IPS-20b (cell line): ENCODE results near the gene PRR5L.

Experiments used
- H3K27ac ChIP-seq: one replicate; pipeline ENCODE4 v1.5.1; 2013; ENCODE audit warnings: low read length
- H3K27me3 ChIP-seq: 2 replicates; pipeline ENCODE4 v1.6.1; 2013; ENCODE audit warnings: mild to moderate bottlenecking, low read length, inconsistent platforms; ENCODE audit not compliant: insufficient read depth
- H3K36me3 ChIP-seq: 2 replicates; pipeline ENCODE4 v1.6.1; 2013; ENCODE audit warnings: low read depth, mild to moderate bottlenecking, inconsistent platforms, low read length, moderate library complexity; ENCODE audit not compliant: insufficient read depth
- H3K4me1 ChIP-seq: 2 replicates; pipeline ENCODE4 v1.6.1; 2013; ENCODE audit warnings: mild to moderate bottlenecking, control low read depth, inconsistent platforms, low read length, moderate library complexity; ENCODE audit not compliant: insufficient read depth
- H3K4me3 ChIP-seq: 2 replicates; pipeline ENCODE4 v1.5.1; 2013; ENCODE audit warnings: mild to moderate bottlenecking, low read length, inconsistent platforms
- H3K9ac ChIP-seq: 2 replicates; pipeline ENCODE4 v1.6.1; 2013; ENCODE audit warnings: low read depth, mild to moderate bottlenecking, inconsistent platforms, low read length, moderate library complexity
- H3K9me3 ChIP-seq: 2 replicates; pipeline ENCODE4 v1.6.1; 2013; ENCODE audit warnings: mild to moderate bottlenecking, low read depth, low read length, inconsistent platforms; ENCODE audit not compliant: insufficient read depth

Gene PRR5L

GRCh38 chr11:36388071-36388470, 92.0 kb downstream of the PRR5L start:
- Histone ChIP-seq H3K27me3 (no peaks in the 10 kb centered on the region), H3K9me3 (no peaks in the 10 kb centered on the region), H3K4me1 (no peaks in the 10 kb centered on the region), H3K4me3 (no peak overlapping the region), H3K27ac (no peak overlapping the region), H3K9ac (no peak overlapping the region), H3K36me3 (no peaks in the 10 kb centered on the region)

GRCh38 chr11:36388951-36389350, 92.9 kb downstream of the PRR5L start:
- Histone ChIP-seq H3K4me1 (no peaks in the 10 kb centered on the region), H3K9me3 (no peaks in the 10 kb centered on the region), H3K4me3 (no peak overlapping the region), H3K27me3 (no peaks in the 10 kb centered on the region), H3K27ac (no peak overlapping the region), H3K9ac (no peak overlapping the region), H3K36me3 (no peaks in the 10 kb centered on the region)

- Histone ChIP-seq H3K9ac (no peak overlapping the region), H3K36me3 (no peaks in the 10 kb centered on the region), H3K4me3 (no peak overlapping the region), H3K9me3 (no peaks in the 10 kb centered on the region), H3K4me1 (no peaks in the 10 kb centered on the region), H3K27me3 (no peaks in the 10 kb centered on the region), H3K27ac (no peak overlapping the region)
These were observed 93.7 kb downstream of the PRR5L start for GRCh38 chr11:36389811-36390210.

- no peaks in the 10 kb centered on the region for H3K36me3 ChIP-seq
- H3K9me3 ChIP-seq: no peaks in the 10 kb centered on the region
- no peaks in the 10 kb centered on the region for H3K4me1 ChIP-seq
- no peak overlapping the region for H3K9ac ChIP-seq
- no peak overlapping the region for H3K27ac ChIP-seq
- no peaks in the 10 kb centered on the region for H3K27me3 ChIP-seq
- H3K4me3 ChIP-seq: no peak overlapping the region
These were observed 94.9 kb downstream of the PRR5L start for GRCh38 chr11:36390963-36391471.

- Histone ChIP-seq H3K27me3 (no peaks in the 10 kb centered on the region), H3K9me3 (no peaks in the 10 kb centered on the region)
These were observed 96.1 kb downstream of the PRR5L start for GRCh38 chr11:36392196-36392595.

GRCh38 chr11:36394056-36394455, 98.0 kb downstream of the PRR5L start:
- no peaks in the 10 kb centered on the region for H3K9me3 ChIP-seq
- no peak overlapping the region for H3K4me3 ChIP-seq
- no peaks in the 10 kb centered on the region; the same call in 1 of the 2 replicates for H3K36me3 ChIP-seq
- H3K9ac ChIP-seq: no peak overlapping the region
- H3K4me1 ChIP-seq: no peaks in the 10 kb centered on the region
- no peaks in the 10 kb centered on the region for H3K27me3 ChIP-seq
- no peak overlapping the region for H3K27ac ChIP-seq

More at GRCh38 chr11:36392196-36392595, 96.1 kb downstream of the PRR5L start:
- H3K36me3 ChIP-seq: no peaks in the 10 kb centered on the region; the same call in 1 of the 2 replicates
- no peak overlapping the region for H3K9ac ChIP-seq
- no peak overlapping the region for H3K4me3 ChIP-seq
- no peaks in the 10 kb centered on the region for H3K4me1 ChIP-seq
- H3K27ac ChIP-seq: no peak overlapping the region

- H3K36me3 ChIP-seq: no peaks in the 10 kb centered on the region; the same call in 1 of the 2 replicates
- H3K27ac ChIP-seq: no peak overlapping the region
- H3K4me3 ChIP-seq: no peak overlapping the region
- no peaks in the 10 kb centered on the region for H3K27me3 ChIP-seq
- H3K9ac ChIP-seq: no peak overlapping the region
- H3K9me3 ChIP-seq: no peaks in the 10 kb centered on the region
- no peaks in the 10 kb centered on the region for H3K4me1 ChIP-seq
These were observed 98.8 kb downstream of the PRR5L start for GRCh38 chr11:36394926-36395325.

GRCh38 chr11:36395978-36396736, 100.1 kb downstream of the PRR5L start:
- H3K36me3 ChIP-seq: no peaks in the 10 kb centered on the region; the same call in 1 of the 2 replicates
- no peaks in the 10 kb centered on the region for H3K27me3 ChIP-seq
- H3K9me3 ChIP-seq: no peaks in the 10 kb centered on the region
- H3K4me3 ChIP-seq: no peak overlapping the region
- H3K27ac ChIP-seq: no peak overlapping the region
- H3K9ac ChIP-seq: no peak overlapping the region
- H3K4me1 ChIP-seq: no peaks in the 10 kb centered on the region

- no peaks in the 10 kb centered on the region for H3K9me3 ChIP-seq
- H3K9ac ChIP-seq: no peak overlapping the region
- H3K27ac ChIP-seq: no peak overlapping the region
- peaks cover 3% of the 10 kb centered on the region for H3K36me3 ChIP-seq
- no peaks in the 10 kb centered on the region for H3K27me3 ChIP-seq
- no peaks in the 10 kb centered on the region for H3K4me1 ChIP-seq
- H3K4me3 ChIP-seq: no peak overlapping the region
These were observed 102.3 kb downstream of the PRR5L start for GRCh38 chr11:36398231-36398953.

- Histone ChIP-seq H3K9ac (no peak overlapping the region), H3K36me3 (peaks cover 10% of the 10 kb centered on the region), H3K27me3 (no peaks in the 10 kb centered on the region), H3K4me3 (no peak overlapping the region), H3K4me1 (no peaks in the 10 kb centered on the region), H3K9me3 (no peaks in the 10 kb centered on the region), H3K27ac (no peak overlapping the region)
These were observed 103.1 kb downstream of the PRR5L start for GRCh38 chr11:36399236-36399635.

- Histone ChIP-seq H3K36me3 (peaks cover 10% of the 10 kb centered on the region), H3K4me1 (no peaks in the 10 kb centered on the region), H3K27ac (no peak overlapping the region), H3K27me3 (no peaks in the 10 kb centered on the region), H3K9ac (no peak overlapping the region), H3K4me3 (no peak overlapping the region), H3K9me3 (no peaks in the 10 kb centered on the region)
These were observed 103.7 kb downstream of the PRR5L start for GRCh38 chr11:36399745-36400144.
